ENCODE measurements around the gene STX8.

STX8 gene

DNA sequence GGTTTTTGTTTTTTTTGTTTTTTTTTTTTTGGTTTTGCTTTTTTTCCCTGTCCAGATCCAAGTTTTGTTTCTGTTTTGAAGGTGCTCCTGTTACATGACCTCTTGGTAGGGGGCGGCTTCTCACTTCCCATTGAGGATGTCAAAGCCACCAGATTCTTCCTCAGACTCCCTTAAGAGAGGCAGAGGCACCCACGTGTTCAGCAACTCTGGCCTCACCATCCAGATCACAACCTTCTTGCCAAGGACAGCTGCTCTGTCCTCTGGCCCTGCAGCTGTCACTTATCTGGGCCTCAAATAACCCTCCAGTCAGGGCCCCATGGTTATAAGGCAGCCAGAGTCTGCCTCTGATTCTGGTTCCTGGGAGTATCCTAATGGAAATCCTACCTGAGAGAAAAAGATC is 208.5 kb downstream of the STX8 start:
- DNase-seq (ENCODE audit: insufficient read length, low spot score): no peak
- TF ChIP-seq, protein P1, sequence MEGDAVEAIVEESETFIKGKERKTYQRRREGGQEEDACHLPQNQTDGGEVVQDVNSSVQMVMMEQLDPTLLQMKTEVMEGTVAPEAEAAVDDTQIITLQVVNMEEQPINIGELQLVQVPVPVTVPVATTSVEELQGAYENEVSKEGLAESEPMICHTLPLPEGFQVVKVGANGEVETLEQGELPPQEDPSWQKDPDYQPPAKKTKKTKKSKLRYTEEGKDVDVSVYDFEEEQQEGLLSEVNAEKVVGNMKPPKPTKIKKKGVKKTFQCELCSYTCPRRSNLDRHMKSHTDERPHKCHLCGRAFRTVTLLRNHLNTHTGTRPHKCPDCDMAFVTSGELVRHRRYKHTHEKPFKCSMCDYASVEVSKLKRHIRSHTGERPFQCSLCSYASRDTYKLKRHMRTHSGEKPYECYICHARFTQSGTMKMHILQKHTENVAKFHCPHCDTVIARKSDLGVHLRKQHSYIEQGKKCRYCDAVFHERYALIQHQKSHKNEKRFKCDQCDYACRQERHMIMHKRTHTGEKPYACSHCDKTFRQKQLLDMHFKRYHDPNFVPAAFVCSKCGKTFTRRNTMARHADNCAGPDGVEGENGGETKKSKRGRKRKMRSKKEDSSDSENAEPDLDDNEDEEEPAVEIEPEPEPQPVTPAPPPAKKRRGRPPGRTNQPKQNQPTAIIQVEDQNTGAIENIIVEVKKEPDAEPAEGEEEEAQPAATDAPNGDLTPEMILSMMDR (IDR thresholded peaks at IDR 0.05; ENCODE audit: insufficient read depth, missing control alignments): no peak
- no peak for FAIRE-seq

DNA sequence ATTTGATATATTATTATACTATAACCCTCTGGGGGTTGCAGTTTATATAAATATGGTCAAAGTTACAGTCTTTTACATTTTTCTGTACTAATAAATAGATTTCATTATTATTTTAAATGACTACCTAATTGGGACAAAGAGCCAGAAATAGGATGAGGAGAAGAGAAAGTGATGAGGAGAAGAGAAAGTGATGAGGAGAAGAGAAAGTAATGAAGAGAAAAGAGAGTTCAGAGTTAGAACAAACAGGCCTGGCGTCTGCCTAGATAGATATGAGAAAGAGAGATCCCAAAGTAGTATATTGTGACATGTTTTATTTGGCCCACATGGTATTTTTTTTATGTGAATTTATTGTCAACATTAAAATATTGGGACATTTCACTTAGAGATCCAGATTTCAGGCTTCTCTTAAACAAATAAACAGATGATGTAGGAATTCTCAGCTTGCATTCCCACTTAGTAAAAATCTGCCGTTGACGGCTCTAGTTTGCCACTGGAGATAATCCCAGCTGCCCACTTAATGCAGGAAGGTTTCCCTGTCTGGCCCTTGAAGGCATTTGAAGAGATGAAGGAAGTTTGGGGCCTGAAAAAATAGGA is 210.7 kb downstream of the STX8 start:
- no peak for FAIRE-seq
- DNase-seq (ENCODE audit: insufficient read length, low spot score): no peak
- TF ChIP-seq, protein P1 (IDR thresholded peaks at IDR 0.05; ENCODE audit: insufficient read depth, missing control alignments): no peak

DNA sequence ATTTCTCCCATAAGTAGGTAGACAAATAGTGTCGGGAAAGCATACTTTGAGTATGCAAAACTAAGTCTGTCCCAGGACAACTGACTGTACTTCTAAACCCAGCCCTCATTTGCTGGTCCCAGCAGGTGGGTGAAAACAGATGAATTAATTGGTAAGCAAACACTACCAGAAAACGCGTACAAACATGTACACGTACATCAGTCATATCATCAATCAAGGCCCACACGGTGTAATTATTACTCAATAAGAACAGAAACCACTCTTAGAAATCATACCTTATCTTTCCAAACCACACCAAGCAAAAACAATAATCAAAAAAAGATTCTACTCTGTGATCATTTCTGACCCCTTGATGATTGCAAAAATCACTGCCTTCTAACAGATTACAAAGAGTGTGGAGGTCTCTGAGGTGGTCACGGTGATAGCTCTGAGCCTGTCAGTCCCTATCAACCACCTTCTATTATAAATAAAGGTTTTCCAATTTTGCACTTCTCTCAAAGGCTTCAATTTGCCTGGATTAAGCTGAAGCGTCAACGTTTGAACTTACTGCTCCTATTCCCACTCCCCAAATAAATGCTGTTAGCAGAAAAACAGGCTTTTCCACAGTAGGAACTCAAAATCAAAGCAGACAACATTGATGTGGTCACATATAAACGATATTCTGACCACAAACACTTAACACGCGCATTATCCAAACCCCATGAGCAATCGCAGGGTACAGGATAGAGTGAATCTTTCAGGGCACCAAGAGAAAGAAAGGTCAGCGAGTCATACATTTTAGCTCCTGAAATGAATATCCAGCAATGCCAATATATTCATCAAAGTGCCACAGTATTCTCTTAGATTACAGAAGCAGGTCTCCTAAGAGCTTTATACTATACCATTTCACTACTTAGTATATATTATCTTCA is 211.9 kb downstream of the STX8 start:
- TF ChIP-seq, protein P1 (IDR thresholded peaks at IDR 0.05; ENCODE audit: insufficient read depth, missing control alignments): no peak
- DNase-seq (ENCODE audit: insufficient read length, low spot score) (no peak), FAIRE-seq (no peak)

DNA sequence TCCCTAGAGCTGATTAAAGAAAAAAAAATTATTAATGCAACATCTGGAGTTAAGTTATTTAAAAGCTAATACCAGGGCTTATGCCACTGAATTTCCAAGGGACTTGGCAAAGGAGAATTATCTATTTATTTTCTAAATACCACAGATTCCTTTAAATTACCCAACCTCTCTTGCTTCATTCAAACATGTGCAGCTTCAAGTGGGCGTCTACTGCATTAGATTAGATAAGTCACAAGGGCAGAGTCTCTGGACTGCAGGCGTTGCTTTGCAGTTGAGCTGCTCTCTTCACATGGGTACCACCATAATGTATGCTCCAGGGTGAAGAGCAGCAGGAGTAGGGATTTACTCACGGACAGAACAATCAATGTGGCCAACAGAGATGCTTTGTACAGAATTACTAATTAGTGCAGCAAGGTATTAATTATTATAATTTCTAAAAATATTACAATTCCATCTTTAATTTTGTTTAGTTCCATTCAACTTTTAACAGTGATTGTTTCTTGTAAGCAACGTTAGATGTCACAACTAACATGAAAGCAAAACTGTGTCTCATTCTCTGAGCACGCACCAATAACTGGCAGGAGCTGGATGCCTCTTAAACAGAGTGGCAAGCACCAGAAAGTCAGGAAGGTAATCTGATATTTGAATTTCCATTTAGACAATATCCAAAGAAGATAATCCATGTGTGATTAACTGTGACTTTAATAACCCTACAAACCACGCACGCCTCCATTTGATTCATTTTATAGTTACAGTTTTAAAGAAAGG is 214.2 kb downstream of the STX8 start:
- no peak for DNase-seq (ENCODE audit: insufficient read length, low spot score)
- FAIRE-seq: no peak
- TF ChIP-seq, protein P1 (IDR thresholded peaks at IDR 0.05; ENCODE audit: insufficient read depth, missing control alignments): no peak

DNA sequence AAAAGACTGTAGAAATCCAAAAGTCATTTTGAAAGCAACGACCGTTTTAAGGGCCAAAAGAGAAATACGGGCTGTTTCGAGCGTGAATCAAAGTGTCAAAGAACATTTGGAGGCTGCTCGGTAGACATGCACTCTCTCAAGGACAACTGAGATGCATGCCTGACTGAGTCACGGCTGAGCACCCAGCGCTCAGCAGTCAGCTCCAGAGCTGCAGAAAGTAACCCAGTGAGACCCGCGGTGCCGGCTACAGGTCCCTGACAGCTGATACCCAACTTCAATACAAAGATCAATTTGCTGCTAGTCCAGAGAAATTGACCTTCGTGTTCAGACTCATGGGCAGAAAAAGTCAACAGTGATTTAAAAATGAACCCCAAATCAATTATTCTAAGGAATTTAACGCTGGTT is 214.9 kb downstream of the STX8 start:
- no peak for DNase-seq (ENCODE audit: insufficient read length, low spot score)
- no peak for FAIRE-seq
- TF ChIP-seq, protein P1 (IDR thresholded peaks at IDR 0.05; ENCODE audit: insufficient read depth, missing control alignments): no peak

DNA sequence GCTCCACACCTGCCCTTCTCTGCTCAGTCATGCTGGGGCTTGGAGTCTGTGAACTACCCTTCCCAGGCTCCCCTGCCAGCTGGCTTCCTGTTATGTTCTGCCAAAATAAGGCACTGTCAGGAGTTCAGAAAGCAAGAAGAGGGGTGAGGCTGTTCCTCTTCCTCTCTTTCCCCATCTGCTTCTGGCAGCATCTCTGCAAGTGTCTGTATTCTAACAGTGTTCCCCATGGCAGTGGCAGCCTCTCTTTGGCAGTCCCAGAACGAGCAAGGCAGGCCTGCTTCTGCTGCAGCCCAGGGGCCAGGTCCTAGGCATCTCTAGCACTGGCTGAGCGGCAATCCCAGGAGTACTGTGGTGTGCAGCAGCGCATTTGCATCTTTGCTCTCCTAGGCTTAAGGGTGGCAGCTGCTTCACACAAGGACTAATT is 219.1 kb downstream of the STX8 start:
- TF ChIP-seq, protein P1 (IDR thresholded peaks at IDR 0.05; ENCODE audit: insufficient read depth, missing control alignments): no peak
- no peak for DNase-seq (ENCODE audit: insufficient read length, low spot score)
- no peak for FAIRE-seq
